ENCODE measurements around the gene DMBX1.

Gene DMBX1

DNA sequence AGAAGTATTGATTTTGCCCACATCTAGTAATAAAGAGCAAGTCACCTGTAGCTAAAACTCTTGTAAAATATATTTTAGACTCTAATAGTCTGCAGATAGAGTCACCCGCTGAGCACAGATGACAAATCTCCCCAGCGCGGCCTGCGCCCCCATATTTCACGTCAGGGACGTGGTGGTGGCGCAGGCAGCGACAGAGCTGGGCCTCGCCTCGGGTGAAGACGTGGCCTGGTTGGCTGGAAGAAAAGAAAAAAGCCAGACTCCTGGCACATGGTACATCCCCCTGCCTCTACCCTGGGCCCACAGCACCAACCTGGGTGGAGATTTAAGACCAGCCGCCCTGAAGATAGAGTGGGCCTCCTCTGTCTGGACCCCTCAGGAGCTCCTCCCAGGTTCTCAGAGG is 6.0 kb upstream of the DMBX1 start:
- DNase-seq (ENCODE audit: low read depth in 2 of 2) = no peak

DNA sequence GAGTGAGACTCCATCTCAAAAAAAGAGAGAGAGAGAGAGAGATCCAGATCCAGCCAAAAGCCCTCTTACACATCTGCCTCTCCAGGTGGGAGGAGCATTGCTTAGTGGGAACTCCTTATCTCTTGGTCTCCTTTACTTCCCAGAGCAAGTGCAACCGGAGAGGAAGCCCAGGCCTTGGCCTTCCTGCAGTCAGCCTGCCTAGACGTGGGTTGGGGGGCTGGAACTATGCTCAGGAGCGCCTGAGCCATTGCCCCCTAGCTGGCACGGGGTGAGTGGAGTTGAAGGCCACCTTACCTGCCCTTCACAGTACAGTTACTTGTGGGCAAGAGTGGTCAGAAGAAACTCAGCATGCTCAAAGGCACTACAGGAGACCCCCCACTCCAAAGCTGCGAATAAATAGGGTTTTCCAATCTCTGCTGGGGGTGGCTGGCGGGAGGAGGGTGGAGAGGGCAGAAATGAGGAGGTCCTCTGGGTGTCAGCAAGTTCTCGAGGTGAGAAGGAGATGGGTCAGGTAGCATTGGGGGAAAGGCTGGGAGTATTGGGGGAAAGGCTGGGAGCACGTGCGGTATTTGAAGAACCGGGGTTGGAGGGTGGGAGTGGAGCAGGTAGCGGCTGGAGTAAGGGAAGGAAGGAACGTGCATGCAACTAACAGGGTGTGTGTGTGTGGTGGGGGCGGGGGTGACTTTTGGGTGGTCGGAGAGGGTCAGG is 4.7 kb upstream of the DMBX1 start:
- no peak for DNase-seq (ENCODE audit: low read depth in 2 of 2)

DNA sequence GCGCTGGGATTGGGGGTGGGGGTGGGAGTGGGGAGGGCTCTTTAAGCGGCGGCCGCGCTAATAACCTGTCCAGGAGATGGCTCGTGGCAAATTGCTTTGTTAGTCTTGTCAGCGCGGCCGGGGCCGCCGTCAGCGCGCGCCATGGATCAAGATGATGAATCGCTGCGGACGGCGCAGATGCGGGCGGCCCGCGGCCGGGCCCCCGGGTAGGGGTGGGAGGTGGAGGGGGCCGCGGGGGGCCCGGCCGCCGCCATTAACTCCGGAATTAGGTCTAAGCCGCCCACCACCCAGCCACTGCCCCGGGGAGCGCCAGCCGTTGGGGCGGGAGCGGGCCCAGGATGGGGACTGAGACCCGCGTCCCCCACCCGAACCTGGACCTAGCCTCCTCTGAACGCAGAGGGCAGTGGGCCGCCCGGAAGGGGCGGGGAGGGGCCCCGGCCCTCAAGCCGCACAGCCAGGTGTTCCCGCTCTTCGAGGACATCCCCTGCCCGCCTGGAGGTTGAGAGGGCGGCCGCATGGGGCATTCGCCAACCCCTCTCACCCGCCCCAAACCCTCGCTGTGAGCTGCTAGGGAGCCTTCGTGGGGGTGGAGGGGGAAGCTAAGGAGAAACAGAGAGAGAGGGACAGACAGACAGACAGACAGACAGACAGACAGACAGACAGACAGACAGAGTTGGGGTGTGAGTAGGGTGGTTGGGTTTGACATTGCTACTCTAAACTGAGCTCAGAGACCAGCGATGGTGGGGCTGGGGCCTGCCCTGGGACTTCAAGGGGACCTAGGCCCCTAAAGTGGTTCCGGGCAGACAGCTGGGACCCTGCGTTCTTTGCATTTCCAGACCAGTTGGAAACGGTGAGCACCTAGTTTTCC is 3.8 kb upstream of the DMBX1 start:
- DNase-seq (ENCODE audit: low read depth in 2 of 2) = no peak

DNA sequence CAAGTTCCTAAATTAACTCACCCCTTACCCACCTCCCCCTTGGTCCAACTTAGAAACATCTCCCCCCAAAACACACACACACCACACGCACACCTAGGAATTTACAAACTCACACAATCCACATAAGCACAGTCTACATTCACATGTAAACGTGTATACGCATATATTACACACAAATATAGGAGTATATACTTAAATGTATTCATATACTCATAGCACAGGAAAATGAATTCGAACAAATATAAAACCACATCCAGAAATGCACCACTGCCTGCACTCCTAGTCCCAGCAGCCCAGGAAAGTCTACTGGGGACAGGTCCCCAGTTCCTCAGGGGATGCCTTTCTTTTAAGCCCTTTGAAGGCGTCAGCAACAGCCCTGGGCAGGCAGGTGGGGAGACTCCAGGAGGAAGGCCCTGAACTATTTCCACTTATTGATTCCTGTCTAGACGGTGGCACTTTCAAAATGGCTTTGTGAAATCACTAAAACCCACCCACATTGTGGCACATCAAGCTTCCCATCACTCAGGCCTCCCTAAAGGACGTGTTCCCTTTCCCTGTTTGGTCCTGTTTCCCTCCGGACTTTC is 3.1 kb upstream of the DMBX1 start:
- no peak for DNase-seq (ENCODE audit: low read depth in 2 of 2)

DNA sequence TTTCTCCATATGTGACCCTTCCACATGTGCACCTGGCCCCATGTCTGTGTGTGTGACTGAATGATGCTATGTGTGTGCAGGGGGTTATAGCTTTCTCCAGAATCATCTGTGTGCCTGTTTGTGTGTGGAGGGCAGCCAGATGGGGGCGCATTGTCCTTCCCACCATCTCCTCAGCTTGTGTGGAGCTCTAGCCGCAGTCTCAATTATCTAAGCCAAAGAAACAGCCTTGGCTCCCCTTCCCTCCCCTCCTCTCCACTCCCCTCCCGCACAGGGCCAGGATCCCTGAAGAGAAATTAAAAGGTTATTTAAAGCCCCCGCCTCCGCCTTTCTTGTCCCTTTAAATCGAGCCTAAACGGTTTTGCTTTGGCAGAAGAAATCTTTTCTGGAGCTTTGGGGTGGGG is 1.8 kb upstream of the DMBX1 start:
- no peak for DNase-seq (ENCODE audit: low read depth in 2 of 2)

DNA sequence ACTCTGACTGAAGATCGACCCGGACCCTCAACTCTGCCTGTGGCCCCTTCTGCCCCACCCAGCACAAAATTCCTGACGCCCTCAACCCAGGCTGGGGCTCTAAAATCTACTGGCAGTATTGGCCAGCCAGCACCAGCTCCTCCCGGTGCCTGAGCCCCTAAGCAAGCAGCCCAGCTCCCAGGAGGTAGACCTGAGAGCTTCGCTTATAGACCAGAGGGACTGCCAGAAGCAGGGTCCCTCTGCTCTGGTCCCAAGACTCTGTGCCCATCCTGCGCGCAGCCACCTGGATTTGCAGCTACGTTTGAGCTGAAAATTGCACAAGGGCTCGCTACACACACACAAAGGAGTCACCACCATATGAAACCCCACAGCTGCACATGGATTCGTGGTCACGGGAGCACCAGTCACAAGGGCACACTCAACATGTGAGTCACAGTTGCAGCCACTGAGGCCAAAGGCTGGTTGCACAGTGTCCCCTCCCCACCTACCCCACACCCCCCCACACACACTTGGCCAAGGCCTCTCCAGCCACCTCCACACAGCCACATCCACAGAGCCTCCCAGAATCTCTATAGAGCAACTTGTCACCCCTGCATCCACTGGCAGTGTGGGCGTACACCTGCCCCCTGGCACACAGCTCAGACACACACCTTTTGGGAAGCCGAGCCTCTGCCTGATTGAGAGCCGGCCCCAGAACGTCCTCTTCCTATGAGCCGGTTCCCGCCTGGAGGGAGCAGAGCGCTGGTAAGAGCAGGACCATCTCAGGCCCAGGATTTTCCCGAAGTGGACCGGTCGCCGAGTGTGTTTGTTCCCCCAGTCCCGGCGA is 1.1 kb upstream of the DMBX1 start:
- no peak for DNase-seq (ENCODE audit: low read depth in 2 of 2)

DNA sequence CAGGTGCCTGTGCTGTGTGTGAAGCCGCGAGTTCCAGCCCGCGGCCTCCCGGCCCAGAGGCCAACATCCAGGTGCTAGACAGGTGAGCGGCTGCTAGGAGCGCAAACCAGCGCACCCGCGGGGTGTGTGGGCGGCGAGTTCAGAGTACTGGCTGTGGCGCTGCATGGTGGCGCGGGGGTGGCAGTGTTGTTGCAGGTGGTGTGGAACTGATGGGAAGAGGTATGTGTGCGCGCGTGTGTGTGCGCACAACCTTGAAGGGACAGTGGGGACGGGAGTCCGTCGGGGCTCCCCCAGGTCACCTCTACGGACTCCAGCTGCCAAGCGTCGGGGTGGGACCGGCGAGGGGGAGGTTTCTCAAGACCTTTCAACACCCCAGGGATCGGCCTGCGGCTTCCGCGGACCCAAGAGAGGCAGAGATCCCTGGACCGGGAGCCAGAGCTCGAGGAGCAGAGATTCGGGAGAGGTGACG is 433 bp upstream of the DMBX1 start:
- peak; percentile 26 to 37 for DNase-seq (ENCODE audit: low read depth in 2 of 2)

DNA sequence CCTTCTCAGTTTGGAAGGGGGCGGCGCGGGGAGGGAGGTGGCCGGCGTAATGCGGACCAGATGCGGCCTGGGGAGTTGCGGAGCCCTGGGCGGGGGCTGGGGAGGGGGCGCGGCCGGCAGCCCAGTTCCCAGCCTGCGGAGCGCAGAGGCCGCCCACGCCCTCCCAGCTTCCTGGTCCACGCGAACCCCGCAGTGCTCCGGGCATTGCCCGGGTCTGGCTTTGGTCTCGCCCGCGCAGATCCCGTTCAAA is 695 bp downstream of the DMBX1 start:
- no peak for DNase-seq (ENCODE audit: low read depth in 2 of 2)

DNA sequence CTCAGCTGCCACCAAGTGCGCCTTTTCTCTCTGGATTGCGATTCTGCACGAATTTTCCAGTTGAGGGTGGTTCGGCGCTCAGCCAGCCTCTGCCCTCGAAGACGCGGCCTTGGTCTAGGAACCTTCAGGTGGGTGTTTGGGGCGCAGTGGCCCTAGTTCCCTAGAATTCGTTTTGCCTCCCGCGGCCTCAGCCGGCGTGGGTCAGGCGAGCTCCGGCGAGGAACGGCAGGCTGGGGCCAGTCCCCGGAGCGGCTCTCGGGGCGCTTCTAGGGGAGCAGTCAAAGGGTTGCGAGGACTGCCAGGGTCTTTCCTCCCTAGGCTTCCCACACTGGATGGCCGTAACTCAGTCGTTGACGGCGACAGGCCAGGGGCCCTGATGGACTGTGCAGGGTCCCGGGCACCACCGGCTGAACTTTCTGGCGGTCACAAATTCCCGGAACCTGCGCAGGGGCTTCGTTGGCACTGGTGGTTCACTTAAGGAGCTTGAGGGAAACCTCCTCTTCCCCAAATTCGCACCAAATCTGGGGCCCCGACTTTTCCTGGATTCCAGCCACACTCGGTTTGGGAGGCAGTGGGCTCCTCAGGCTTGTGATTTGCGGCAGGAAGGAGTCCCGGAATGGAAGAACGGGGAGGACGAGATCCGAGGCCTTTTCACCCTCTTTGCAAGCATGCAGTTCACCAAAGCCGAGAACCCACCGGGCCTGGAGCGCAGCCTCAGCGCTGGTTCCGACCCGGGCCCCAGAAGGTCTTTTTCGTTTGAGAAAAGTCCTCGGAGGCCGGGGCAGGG is 1.2 kb downstream of the DMBX1 start:
- DNase-seq (ENCODE audit: low read depth in 2 of 2) = no peak

DNA sequence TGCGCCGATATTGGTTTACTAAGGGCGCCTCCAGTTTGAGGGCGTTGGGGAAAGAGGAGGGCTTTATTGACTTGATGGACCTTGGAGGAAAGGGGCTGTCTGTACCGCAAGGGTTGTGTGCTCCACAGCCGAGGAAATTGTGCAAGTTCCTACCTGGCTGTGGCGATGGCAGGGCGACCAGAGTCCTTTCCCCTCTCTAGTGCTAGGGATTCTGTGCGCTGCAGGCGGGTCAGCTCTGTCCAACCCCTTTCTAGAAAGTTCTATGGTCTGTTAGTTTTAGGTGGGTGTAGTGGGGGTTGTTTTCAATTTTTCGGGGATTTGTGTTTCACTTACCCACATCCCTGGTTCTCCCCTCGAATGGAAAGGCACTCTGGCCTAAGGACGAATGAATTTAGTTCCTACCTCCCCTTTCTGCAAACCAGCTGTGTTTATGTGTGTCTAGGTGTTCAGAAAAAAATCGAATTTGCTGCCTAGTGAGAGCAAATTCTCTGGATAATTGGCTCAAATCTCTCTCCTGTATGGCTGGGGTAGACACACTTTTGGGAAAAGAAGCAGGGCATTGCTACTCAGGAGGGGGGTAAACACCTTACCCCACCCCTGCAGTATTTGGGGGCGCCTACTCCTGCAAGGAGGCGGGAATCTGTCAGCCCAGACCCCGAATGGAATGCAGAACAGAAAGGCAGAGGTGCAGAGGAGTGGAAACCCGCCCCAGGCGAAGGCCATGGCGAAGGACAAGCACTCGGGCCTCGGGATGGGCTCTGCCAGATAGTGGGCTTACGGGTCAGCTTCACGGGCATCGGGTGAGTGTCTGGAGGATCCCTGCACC is 2.0 kb downstream of the DMBX1 start:
- DNase-seq (ENCODE audit: low read depth in 2 of 2) = no peak

DNA sequence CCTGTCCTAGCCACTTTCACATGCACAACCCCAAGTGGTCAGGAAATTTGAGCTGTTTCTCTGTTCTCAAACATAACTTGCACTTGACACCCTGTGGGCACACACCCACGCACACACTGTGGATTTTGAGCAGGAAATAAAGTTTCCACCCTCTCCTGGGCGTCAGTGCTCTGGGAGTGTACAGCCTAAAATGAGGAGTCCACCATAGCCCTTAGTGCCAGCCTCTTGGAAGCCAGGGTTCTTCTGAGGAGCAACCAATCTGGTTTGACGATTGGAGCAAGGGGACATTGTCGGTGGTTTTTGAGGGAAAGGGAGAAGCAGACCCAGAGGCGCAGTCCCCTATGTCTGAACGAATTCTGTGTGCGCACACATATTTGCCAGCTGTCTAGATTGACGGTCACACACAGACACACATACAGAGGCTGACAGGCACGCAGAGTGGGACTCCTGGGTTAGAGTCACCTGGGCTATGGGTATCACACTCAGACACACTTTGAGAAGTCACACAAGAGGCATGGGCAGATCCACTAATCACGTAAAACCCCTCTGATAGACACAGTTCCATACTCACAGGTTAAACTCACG is 2.7 kb downstream of the DMBX1 start:
- no peak for DNase-seq (ENCODE audit: low read depth in 2 of 2)

DNA sequence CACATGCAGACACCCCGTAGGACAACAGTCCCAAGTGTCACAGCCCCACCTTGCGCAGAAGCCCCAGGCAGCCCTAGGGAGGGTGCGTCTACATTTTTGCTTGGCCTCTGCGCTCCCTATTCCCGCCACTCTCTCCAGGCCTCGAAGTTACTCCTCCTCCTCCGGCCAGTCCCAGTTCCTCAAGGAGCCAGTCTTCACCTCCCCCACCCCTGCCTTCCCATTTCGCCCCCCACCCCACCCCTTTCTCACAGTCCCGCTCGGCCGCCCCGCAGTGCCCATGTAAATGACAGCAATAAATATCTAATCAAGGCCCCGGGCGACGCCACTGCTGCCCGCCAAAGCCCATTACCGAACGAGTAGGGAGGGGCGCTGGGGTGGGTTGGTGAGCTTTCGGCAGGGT is 3.2 kb downstream of the DMBX1 start:
- DNase-seq (ENCODE audit: low read depth in 2 of 2) = no peak

DNA sequence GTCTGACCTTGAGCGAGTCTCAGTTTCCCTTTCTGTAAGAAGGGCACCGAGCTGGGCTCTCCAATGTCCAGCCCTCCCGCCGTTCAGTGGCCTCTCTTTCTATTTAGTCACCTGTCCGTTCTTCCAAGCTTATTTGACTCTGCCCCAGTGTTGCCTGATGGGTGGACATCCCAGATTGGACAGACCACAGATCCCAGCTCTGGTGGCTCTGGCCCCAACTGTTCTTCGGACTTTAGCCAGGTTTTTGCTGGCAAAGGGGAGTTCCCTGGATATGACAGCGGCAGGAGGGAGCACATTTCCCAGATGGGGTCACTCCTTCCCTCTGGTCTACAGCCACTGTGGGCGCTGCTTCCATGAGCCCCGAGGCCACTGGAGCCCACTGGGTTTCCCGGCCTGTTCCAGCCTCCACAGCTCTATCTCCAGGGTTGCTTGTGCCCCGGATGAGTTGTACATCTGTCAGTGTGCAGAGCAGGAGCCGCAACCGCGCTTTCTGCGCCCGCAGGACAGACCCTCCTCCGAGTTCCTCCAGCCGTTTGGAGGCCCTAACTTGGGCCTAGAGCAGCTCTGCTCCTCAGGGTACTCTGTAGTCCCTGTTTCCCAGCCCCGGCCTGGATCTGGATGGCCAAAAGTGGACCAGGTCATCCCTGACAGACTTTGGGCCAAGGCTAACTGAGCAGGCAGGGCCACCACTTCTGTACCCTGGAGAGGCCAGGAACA is 3.8 kb downstream of the DMBX1 start:
- DNase-seq (ENCODE audit: low read depth in 2 of 2) = no peak

DNA sequence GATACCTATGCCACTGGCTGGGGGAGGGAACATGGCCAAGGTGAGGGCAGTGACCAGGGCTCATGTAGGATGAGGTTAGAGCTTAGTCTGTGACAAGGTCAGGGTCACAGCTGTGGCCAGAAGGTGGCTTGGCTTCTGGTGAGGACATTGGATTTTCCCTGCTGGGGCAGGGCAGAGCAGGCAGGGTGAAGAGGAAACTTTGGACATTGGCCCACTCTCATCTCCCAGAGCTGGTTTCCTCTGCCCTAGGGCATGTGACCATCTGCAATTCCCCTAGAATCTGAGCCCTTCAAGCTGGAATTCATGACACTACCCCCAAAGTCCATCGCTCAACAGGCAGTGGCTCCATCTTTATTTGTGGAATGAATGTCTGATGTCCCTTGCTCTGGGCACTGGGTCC is 5.3 kb downstream of the DMBX1 start:
- no peak for DNase-seq (ENCODE audit: low read depth in 2 of 2)

DNA sequence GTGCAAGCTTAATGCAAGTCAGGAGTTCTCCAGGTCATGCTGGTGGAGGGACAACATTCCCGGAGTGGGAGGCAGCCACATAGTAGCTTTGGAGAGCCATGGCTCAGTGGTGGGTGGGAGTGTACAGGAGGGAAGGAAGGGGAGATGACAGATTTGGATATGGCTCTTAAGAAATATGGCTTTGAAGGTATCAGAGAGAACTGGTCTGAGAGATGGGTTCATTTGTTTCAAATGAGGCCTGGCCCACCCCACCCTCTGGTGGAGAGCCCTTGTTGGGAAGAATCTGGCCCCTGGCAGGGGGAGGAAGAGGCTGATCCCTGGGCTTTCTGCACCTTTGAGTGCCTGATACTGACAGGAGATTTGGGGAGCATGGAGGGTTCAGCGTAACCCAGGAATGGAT is 6.1 kb downstream of the DMBX1 start:
- DNase-seq (ENCODE audit: low read depth in 2 of 2) = no peak

DNA sequence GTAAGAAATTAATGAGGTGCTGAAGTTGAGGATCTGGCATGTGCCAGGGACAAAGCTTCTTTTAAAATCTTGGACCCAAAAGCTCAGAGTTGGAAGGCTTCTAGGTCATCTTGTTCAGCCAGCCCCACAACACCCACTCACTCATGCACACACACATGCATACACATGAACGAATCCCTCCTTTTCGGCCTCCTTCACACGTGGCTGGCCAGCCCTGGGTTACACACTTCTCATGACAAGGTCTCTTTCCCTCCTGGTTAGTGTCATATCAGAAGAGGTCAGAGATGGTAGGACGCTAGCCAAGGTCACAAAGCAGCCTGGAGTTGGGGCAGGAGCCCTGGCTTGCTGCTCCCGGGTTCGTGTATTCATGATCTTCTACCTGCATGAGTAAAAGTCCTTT is 6.9 kb downstream of the DMBX1 start:
- no peak for DNase-seq (ENCODE audit: low read depth in 2 of 2)

DNA sequence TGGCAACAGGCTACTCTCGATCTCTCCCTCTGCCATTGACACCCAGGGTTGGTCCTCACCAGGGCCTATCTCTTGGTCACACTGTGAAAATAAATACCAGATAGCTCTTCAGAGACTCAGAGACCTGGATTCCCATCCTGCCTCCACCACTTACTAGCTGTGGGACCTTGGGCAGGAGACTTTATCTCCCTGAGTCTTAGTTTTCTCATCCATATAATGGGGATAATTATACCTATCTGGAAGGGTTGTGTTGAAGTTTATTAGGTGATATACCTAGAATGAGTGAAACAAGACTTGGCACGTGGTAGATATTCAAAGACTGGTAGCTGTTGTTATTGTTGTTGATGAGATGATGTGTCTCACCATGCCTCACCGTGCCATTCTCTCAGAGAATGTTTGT is 7.4 kb downstream of the DMBX1 start:
- DNase-seq (ENCODE audit: low read depth in 2 of 2) = no peak

DNA sequence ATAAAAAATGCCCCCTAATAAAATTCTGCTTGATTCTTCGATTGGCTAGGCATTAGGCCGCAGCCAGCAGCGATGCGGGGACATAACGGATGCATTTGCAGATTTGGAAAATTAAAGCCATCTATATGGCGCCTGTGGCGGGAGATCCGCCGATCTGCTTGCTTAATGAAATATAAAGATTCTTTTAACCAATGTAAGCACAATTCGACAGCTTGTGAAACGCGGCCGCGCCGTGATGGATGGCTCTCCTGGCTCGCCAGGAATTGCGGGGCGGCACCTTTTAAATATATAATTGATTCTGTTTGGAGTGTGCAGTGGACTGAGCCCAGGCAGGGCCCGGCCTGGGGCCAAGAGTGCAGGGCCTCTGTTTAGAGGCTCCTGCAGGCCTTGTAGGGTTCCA is 8.0 kb downstream of the DMBX1 start:
- no peak for DNase-seq (ENCODE audit: low read depth in 2 of 2)

DNA sequence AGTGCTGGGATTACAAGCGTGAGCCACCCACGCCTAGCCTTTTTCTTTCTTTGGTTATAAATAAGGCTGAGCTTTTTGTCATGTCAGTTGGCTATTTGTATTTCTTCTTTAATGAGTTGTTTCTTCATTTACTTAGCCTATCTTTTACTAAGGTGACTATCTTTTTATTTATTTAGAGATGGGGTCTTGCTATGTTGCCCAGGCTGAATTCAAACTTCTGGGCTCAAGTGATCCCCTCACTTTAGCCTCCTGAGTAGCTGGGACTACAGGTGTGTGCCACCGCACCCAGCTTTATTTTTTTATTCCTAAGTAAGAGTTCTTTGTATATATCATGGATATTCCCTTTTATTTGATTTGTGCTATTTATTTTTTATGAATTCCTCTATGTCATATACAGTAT is 11.9 kb downstream of the DMBX1 start:
- no peak for DNase-seq (ENCODE audit: low read depth in 2 of 2)

DNA sequence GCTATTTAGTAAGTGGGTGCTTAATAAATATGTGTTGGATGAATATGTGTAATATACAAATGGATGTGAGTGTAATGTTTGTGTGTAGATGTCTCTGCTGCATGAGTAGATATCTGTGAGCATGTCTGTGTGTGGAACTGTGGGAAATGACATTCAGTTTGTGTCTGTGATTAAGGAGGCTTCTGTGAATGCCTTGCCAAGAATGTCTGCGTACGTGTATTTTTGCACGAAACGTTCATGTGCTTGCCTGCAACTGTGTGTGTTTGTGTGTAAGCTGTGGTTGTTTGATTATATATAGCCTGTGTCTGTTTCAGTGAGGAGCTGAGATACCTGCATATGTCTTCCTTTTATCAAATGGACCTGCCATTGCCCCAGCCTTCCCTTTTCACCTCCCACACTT is 13.8 kb downstream of the DMBX1 start:
- no peak for DNase-seq (ENCODE audit: low read depth in 2 of 2)

Measured in stimulated activated CD4-positive, alpha-beta T cell treated with anti-CD3 and anti-CD28 coated beads, Interleukin-4, amount 100 ng/mL, for 48 hours (primary cell).